Inferior parietal cortex (tissue), 1 donor: Measurements from ENCODE around the gene ABCC11.

Source experiments
- DNase-seq: peaks from one replicate; pipeline ENCODE4 v3.0.0-alpha.2; 2016; ENCODE audit errors: extremely low spot score

ABCC11 gene

GRCh38 chr16:48133455-48134211, 113.7 kb downstream of the ABCC11 start:
- no peak for DNase-seq

GRCh38 chr16:48132696-48133095, 114.6 kb downstream of the ABCC11 start:
- no peak for DNase-seq

GRCh38 chr16:48131201-48131935, 116.0 kb downstream of the ABCC11 start:
- no peak for DNase-seq

- no peak for DNase-seq
Measured at GRCh38 chr16:48129926-48130325, 117.4 kb downstream of the ABCC11 start.

GRCh38 chr16:48128769-48129168, 118.6 kb downstream of the ABCC11 start:
- DNase-seq, result no peak

GRCh38 chr16:48126801-48127644, 120.3 kb downstream of the ABCC11 start:
- DNase-seq, result no peak

- no peak for DNase-seq
Measured at GRCh38 chr16:48125888-48126287, 121.5 kb downstream of the ABCC11 start.

GRCh38 chr16:48124266-48124665, 123.1 kb downstream of the ABCC11 start:
- no peak for DNase-seq

- DNase-seq, result peak; percentile 57
Measured at GRCh38 chr16:48123104-48123788, 124.1 kb downstream of the ABCC11 start.

- DNase-seq, result no peak
Measured at GRCh38 chr16:48121276-48121675, 126.1 kb downstream of the ABCC11 start.

- DNase-seq, result no peak
Measured at GRCh38 chr16:48118841-48119240, 128.5 kb downstream of the ABCC11 start.

GRCh38 chr16:48117217-48118105, 129.9 kb downstream of the ABCC11 start:
- DNase-seq, result peak; percentile 32
